HG03095 (cell line): ENCODE measurements around the gene UBE2U.
A peak's percentile ranks its signal among the peaks of the same experiment; 100 is the strongest.

ENCODE experiments used
- ATAC-seq: cut with Tn5 transposase; IDR thresholded peaks from one replicate; pipeline ENCODE4 v1.9.1; 2021; ENCODE audit warnings: moderate library complexity; ENCODE audit not compliant: unreplicated experiment

Gene UBE2U, protein sequence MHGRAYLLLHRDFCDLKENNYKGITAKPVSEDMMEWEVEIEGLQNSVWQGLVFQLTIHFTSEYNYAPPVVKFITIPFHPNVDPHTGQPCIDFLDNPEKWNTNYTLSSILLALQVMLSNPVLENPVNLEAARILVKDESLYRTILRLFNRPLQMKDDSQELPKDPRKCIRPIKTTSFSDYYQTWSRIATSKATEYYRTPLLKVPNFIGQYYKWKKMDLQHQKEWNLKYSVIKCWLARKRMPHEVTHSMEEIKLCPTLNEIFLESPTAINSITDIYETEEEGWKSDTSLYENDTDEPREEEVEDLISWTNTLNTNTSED

DNA sequence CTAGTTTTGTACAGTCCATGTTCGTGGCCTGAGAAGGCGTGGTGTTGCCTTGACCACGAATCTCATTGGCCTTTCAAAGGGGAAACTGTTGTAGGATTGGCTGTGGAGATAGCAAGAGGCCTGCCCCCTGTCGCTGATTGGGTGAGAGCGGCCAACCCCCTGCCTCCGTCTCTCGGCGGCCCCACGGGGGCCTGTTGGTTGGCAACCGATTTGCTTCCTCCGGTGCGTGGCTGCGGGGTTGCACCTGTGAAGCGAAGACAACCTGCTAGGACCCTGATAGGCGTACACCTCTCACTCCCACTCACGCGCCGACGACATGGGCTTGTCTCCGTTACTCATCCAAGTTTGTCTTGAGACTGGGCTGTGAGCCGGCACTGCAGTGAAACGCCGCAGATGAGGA is at the start of gene UBE2U:
TSS of gene UBE2U (plus strand) at position 204 of the 400 bp plus-strand sequence. CDS start 428 bp downstream, outside the sequence.
- ATAC-seq, result no peak

GRCh38 chr1:64155278-64155677 is 48.1 kb upstream of the UBE2U start:
- ATAC-seq, result no peak

GRCh38 chr1:64161357-64161941 is 42.0 kb upstream of the UBE2U start:
- ATAC-seq, result no peak

GRCh38 chr1:64162151-64162550 is 41.3 kb upstream of the UBE2U start:
- ATAC-seq, result no peak

DNA sequence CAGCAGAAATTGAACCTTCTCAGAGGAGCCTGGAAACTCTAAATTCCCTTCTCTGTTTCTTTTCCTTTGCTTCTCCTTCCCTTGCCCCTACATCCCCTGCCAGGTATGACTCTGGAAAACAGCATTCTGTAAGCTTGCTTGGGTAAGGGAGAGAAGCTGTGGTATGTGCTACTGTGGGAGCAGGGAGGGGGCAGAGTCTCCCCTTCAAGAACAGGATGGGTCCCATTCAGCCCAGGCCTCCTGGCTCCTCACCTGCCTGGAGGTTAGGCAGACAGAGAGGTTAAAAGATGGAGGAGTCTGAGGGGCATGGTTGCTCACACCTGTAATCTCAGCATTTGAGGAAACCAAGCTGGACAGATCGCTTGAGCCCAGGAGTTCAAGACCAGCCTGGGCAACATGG is 40.6 kb upstream of the UBE2U start:
- no peak for ATAC-seq

GRCh38 chr1:64163431-64163830 is 40.0 kb upstream of the UBE2U start:
- ATAC-seq, result no peak

DNA sequence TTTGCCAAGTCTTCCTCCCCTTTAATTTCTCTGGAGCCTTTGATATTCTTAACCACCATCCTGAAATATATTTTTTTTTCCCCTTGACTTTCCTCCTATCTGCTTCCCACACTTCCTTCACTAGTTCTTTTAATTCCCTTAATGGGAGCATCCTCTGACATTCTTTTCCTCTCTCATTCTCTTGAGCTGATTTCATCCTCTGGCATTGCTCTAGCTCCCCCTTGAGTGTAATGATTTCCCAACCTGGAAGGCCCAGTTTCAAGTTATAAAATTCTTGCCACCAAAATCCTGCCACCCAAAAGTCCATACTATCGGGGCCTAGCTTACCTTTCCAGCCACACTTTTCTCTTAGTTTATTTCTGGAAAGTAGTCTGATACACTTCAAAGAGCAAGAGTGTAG is 39.5 kb upstream of the UBE2U start:
- no peak for ATAC-seq

DNA sequence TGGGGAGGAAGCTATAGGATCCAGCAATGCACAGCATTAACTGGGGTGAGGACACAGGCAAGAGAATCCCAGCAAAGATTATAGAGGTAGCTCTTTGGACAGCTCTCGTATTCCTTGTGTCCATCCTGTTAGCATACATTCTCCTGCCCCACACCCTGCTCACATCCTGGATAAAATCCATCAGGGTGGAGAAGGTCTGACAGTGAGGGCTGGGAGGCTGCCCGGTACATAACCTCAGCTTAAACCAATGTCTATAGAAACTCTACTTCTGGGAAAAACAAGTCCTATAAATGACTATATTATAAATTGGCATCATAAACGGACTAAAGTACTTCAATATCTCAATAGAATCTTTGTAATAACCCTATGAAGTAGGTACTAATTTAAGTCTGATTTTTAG is 36.8 kb upstream of the UBE2U start:
- no peak for ATAC-seq

- ATAC-seq, result no peak
These were observed 36.2 kb upstream of the UBE2U start for GRCh38 chr1:64167176-64167575.

DNA sequence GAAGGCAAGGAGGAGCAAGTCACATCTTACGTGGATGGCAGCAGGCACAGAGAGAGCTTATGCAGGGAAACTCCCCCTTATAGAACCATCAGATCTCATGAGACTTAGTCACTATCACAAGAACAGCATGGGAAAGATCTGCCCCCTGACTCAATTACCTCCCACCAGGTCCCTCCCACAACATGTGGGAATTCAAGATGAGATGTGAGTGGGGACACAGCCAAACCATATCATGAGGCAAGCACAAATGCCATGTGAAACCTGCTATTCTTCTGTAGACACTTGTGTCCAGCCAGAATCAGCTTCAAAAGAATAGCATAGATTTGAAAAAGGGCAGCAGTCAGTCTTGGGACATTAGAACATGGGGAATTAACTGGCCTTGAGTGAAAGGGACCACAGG is 32.2 kb upstream of the UBE2U start:
- ATAC-seq, result no peak

DNA sequence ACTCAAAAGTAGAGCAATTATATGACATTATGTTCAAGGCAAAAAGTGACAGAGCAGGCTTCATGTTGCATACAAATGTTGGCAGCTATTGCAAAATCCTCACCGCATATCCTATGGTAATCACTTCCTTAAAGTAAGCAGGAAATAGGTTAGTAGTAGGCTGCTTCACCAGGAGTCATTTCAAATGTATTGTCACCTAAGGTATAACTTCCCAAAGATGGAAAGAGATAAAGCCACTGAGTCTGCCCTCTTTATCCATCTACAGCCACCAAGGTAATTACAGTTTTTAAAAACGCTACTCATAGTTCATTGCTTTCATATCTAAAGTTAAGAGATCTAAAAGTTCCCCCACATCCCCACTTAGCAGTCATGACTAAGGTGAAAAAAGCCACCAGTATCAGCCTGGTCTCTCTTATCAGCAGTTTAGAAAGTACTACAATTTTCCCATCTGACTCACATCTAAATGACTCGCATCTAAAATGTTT is 31.6 kb upstream of the UBE2U start:
- ATAC-seq, result peak; percentile 72

GRCh38 chr1:64172458-64172983 is 30.9 kb upstream of the UBE2U start:
- no peak for ATAC-seq

DNA sequence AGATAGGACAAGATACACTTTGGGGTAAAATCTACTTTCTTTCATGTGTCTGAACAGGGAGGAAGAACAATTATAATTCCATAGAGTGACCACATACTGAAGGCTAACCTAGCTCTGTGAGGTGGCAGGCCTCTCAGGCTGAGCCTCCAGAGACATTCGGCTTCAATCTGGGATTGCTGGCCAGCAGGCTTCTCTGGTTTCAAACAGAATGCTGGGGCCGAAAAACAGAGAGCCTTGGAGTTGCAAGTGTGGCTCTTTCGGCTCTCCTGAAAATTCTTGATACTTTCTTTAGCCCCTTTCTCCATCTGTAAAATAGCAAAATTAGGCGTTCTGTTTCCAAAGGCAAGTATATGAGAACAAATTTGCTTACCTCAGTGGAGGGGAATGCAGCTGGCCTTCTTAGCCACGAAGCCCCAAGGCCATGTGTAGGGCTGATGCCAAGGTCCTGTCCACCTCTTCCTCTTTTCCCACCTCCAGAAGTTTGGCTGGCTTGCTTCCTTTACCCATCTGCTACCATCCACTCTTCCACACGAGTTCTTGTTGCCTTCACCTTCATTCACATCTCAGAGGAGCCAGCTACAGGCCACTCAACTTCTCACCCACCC is 30.0 kb upstream of the UBE2U start:
- ATAC-seq, result no peak

GRCh38 chr1:64175639-64176038 is 27.8 kb upstream of the UBE2U start:
- no peak for ATAC-seq

- no peak for ATAC-seq
These were observed 26.8 kb upstream of the UBE2U start for GRCh38 chr1:64176659-64177058.

GRCh38 chr1:64179588-64179987 is 23.8 kb upstream of the UBE2U start:
- ATAC-seq, result no peak

DNA sequence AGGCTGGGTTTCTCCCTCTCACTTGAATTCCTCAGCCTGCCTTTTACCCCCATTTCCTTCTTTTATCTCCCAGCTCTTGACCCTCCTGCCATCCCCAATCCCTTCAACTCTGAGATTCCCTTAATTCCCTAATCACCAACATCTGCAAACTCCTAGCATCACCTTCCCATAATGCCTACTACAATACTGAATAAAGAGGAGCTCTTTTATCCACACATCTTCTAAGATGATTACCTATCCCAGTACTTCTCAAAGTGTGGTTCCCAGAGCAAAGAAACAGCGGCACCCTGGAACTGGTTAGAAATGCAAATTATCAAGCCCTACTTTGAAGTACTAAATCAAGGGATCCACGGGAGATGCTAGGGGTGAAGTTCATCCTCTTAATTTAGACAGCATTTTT is 21.2 kb upstream of the UBE2U start:
- no peak for ATAC-seq

GRCh38 chr1:64183395-64184002 is 19.9 kb upstream of the UBE2U start:
- no peak for ATAC-seq

GRCh38 chr1:64184003-64184440 is 19.4 kb upstream of the UBE2U start:
- no peak for ATAC-seq

DNA sequence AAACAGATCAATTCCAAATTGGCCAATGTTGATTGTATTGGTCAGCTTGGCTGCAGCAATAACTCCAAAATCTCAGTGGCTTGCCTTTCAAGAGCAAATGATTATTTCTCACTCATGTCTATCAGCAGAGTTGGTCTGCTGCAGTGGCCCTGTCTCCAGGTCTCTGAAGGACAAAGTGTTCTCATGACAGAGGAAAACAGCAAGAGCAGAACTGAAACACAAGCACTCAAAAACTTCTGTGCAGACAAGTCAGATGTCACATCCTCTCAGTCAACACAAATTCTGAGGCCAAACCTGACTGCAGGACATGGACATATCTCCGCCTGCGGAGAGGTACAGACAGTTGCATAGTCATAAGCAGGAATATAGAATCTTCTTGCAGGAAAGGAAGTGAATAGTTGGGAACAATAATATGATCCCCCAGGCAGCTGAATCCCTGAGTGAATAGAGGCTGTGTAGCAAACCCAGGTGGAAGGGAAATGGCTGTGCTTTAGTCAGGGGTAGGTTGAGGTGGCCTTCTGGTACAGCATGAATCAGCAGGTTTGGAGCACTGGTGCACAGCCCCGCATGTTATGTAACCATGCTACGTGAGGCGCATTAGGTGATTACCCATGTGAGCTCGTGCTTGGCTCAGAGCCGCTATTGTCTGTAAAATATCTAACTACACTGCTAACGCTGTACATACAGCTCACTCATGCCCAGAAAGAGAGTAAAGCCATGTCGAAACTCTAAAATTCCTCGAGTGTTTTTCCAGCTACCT is 17.1 kb upstream of the UBE2U start:
- no peak for ATAC-seq

- ATAC-seq, result no peak
These were observed 16.5 kb upstream of the UBE2U start for GRCh38 chr1:64186898-64187280.
